HG03095 (cell line): ENCODE results near the gene CDH23.
A peak's percentile ranks its signal among the peaks of the same experiment; 100 is the strongest.
"Not testable (repeated sequence)": the region's sequence is repeated elsewhere in the genome, so short reads cannot be mapped to it uniquely, and the experiment has no call there.

Experiments
- ATAC-seq: cut with Tn5 transposase; IDR thresholded peaks from one replicate; pipeline ENCODE4 v1.9.1; 2021; ENCODE audit warnings: moderate library complexity; ENCODE audit not compliant: unreplicated experiment

The CDH23 gene

DNA sequence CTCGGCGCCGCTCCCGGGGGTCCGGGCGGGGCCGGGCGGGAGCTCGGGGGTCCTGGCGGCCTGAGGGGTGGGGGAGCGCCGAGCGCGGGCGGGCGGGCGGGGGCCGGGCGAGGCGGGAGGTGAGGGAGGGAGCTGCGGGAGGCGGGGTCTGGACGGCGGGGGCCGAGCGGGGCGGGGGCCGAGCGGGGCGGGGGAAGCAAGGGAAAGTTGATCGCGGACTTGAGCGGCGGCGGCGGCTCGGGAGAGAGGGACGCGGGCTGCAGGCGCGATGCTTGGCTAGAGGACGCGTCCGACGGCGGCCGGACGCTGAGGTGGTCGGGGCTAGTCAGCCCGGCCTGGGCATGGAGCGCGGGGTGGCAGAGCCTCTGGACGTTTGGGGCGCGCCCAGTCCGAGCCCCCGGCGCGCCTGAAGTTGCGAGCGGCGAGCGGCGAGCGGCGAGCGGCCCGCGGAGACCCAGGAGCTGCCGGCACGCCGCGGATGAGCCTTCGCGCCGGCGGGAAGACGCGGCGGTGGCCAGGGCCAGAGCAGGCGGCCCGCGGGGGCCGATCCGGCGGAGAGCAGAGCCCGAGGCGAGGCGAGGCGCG is at the start of gene CDH23:
Gene CDH23, plus strand, starts transcription at position 210 of the 585 bp plus-strand sequence. CDS start 42,912 bp downstream, outside the sequence.
- no peak for ATAC-seq

DNA sequence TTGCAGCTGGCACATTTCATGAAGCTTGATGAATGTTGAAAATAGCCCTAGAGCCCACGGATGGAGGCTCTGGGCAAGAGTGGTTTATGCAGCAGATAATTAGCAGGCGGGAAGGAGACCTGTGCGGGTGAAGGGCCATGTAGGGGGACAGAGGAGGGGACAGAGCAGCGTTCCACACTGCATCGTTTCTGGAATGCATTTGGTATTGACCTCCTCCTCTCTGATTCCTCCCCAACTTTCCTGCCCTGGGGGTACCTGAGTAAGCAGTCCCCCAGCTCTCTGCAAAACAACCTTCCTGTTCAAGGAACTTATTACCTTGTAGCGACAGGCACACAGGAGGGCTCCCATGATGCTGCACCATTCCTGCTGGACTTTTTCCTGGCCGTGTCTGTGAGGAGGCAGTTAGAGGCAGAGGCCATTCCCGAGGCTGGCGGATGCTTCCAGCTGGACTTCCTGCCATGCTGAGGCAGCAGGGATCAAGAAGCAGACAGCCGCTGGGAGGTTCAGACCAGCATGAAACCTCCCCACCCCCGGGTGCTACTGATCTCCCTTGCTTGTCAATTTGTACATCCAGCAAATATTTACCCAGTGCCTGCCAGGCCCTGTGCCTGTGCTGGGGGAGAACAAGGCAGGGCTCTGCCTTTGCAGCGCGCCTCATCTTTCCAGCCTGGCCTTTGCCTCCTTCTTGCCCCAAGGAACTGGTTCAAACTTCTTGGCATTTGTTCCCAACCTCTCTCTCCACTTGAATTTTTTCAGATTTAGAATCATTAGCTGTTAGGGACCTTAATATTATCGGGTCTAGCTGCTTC is 48.9 kb upstream of the CDH23 start:
- ATAC-seq = no peak

DNA sequence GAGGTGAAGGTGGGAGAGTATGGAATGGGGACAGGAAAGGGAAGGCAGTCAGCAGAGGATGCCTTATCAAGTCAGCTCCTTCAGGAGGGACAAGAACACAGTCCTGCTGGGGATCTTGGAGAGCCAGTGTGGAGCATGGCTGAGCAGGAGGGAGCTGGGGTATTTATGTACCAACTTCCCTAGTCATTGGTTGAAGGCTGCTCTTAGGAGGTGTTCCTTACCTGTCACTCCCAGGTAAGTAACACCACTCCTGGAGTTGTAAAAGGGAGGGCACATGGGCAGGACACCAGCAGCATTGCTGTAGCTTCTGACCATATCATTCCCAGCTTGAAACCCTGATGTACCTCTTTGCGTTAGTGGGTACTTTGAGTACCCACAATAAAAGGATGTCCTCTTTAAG is 47.9 kb upstream of the CDH23 start:
- no peak for ATAC-seq

GRCh38 chr10:71349406-71349805 is 47.3 kb upstream of the CDH23 start:
- no peak for ATAC-seq

DNA sequence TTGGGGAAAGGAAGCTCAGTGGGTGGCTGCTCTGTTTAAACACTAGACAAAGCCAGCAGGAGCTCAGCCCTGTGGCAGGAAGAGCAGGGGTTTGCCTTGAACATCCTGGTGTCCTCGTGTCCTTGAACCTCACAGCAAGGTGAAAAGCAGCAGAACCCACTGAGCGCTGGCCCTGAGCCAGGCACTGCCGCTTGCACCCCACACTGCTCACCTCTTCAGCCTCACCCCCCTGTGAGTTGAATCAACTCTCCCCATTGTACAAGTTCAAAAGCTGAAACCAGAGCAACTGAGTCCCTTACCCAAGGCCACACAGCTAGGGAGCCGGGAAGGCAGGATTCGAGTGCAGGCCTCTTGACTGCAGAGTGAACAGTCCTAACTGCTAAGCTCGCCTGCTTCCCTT is 45.6 kb upstream of the CDH23 start:
- ATAC-seq = no peak

- ATAC-seq = no peak
These were observed 44.9 kb upstream of the CDH23 start for GRCh38 chr10:71351628-71352319.

DNA sequence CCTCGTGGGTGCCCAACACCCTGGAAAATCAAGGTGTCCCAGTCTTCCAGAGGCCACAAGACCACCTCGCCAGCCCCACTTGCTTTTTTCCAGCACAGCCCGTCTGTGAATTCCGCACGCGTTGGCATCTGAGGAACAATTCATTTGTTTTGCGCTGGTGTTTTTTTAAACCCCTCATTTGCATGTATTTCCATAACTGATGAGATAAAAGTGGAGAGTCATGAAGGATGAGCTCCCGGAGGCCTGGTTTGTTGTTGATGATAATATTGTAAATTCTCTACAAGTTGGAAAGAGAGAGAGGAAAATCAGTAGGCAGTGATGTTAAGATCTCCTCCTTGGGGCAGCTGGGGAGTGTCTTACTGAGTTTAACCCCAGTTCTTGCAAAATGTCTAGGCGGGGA is 43.1 kb upstream of the CDH23 start:
- ATAC-seq = no peak

GRCh38 chr10:71354776-71355175 is 41.9 kb upstream of the CDH23 start:
- ATAC-seq = no peak

DNA sequence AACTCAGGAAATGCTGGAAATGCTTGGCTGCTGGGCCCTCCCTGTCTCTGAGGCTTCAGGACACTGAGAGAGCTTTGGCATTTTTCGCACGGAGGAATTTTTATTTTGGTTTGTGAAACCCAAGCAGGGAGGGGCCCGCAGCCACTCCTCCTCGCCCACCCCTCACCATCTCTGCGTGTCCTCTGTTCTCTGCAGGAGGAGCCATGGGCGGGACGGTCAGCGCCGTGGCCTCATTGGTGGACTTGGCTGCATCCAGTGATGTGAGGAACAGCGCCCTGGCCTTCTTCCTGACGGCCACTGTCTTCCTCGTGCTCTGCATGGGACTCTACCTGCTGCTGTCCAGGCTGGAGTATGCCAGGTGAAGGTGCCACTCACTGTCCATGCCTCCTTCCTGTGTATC is 40.8 kb upstream of the CDH23 start:
- ATAC-seq = no peak

DNA sequence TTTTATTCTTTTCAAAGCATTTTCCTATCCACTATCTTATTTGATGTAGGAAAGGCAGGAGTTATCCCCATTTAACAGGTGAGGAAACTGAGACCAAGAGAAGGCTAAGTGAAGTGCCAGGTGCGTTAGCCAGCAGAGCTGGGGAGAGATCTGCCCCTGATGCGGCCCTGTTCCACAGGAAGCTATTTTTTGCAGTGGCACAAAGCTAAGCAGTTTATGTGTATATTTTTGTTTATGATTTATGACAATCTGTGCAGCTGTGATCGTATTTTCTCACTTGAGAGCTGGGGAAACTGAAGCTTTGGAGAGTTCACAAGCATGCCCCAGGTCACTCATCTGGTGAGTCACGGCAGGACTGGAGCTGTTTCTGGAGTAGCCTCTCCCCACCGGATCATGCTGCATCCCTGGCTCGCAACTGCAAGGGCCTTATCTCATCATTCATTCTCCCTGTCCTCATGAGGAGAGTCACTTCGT is 38.9 kb upstream of the CDH23 start:
- no peak for ATAC-seq

GRCh38 chr10:71358277-71358676 is 38.4 kb upstream of the CDH23 start:
- no peak for ATAC-seq

DNA sequence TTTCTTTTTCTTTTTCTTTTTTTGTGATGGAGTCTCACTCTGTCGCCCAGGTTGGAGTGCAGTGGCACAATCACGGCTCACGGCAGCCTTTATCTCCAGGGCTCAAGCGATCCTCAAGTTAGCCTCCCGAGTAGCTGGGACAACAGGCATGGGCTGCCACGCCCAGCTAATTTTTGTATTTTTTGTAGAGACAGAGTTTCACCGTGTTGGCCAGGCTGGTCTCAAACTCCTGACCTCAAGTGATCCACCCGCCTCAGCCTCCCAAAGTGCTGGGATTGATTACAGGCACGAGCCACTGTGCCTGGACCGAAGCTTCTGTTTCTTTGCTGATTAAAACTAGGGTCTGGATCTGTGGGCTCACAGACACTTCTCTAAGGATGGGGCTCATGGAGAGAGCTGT is 37.8 kb upstream of the CDH23 start:
- ATAC-seq = not testable (repeated sequence)

- ATAC-seq = peak; percentile 73
These were observed 37.2 kb upstream of the CDH23 start for GRCh38 chr10:71359364-71360046.

- ATAC-seq = no peak
These were observed 36.0 kb upstream of the CDH23 start for GRCh38 chr10:71360735-71361134.

DNA sequence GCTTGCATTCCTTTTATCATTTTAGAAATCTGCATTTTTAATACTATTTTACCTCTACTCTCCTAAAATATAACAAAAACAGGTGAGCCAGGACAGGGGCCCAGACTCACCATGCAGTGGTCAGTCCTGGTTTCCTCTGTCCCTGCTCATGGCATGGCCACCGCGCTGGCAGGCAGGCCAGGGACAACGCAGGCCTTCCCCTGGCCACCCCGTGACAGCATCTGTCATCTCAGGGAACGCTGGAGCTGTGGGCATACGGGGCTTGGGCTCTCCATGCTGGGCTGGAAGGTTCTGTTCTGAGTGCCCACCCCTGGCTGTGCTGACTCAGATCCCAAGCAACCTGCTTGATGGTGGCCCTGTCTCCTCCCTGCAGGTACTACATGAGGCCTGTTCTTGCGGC is 35.1 kb upstream of the CDH23 start:
- ATAC-seq = no peak

DNA sequence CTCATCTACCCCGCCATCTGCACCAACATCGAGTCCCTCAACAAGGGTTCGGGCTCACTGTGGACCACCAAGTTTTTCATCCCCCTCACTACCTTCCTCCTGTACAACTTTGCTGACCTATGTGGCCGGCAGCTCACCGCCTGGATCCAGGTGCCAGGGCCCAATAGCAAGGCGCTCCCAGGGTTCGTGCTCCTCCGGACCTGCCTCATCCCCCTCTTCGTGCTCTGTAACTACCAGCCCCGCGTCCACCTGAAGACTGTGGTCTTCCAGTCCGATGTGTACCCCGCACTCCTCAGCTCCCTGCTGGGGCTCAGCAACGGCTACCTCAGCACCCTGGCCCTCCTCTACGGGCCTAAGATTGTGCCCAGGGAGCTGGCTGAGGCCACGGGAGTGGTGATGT is 34.6 kb upstream of the CDH23 start:
- ATAC-seq = no peak

- ATAC-seq = no peak
These were observed 32.8 kb upstream of the CDH23 start for GRCh38 chr10:71363936-71364335.

DNA sequence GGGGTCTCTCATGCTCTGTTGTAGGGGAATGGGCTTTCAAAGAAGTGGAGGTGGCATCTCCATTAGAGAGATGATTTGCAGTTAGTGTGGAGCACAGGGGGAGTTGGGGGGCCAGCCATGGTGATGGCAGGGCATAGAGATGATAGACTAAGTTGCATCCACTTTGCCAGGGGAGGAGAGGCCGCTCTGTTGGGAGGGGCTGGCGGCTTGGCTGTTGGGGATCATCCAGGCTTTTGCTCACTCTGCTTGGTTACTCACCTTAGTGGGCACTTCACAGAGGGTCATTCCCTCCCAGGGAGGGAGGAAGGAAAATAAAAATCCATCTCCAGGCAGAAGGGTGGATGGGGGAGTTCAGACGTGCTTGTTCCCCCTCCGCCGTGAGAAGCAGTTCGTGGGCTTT is 31.4 kb upstream of the CDH23 start:
- ATAC-seq = no peak

DNA sequence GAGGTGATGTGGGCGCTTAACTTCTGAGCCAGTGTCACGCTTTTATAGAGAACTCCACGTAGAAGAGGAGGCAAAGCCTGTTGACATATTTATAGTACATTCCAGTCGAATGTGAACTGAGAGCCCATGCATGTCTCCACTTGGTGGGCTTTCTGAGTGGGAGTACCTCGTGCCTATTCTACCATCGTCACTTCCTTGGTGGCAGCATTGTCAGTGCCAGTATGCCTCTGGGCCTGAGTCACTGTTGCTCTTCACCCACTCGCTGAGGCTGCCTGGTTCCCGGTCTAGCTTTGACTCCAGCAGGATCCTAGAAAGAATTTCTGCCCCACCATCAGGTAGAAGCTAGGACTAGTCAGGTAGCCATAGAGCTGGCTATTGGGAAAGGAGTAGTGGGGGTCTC is 30.0 kb upstream of the CDH23 start:
- ATAC-seq = no peak

DNA sequence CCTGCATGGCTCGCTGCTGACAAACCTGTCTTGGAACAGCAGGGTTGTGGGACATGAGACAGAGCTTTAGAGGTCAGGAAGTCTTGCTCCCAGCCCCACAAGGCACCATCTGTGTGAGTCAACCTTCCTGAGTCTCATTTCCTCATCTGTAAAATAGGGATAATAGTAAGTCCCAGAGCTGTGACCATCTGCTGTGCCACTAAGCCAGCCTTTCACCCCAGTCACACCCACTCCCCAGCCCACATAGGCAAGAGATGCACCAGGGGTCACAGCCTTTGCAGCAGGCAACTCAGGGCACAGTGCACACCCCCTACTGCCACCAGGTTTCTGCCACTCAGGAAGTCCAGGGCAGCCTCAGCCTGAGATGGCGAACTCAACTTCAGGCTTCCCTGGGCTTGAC is 29.4 kb upstream of the CDH23 start:
- ATAC-seq = no peak

DNA sequence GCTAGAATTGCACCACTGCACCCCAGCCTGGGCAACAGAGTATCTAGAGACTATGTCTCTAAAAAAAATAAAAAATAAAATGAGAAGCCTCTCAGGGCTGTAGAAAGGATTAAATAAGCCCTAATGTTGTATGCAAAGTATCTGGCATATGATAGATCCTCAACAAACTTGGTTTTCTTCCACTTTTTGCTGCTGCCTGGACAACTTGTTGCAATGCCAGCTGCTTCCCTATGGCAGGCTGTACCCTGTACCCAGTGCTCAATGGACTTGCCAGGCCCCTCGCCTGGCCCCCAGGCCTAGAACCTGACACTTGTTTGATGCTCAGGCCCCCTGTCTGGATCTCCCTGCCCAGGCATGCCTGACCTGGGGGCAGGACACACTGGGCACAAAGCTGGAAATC is 28.5 kb upstream of the CDH23 start:
- ATAC-seq = no peak
